GM12878 (cell line): ENCODE results near the gene BNC2. TPM values are rescaled to one million over a fixed set of nuclear protein-coding genes. Genes with fewer than 3 reads are reported as not detected.

Experiments used
- ATAC-seq: fragments of 200-7000 bp; cut with Tn5 transposase; 3 replicates; pipeline ENCODE4 v1.9.1; 2020; ENCODE audit warnings: mild to moderate bottlenecking, moderate library complexity
- BruUV-seq: library from RNA; stranded (reverse); fragments of 400-500 nt; replicated peaks from 2 replicates; lab custom pipeline; 2021; lab: Mats Ljungman, UMichigan
- CTCF ChIA-PET: fragments of 300-600 bp; sonication (Branson Sonifier 250); formaldehyde crosslinking; extraction: SDS; loops from one replicate; lab custom pipeline; 2021; ENCODE audit warnings: inconsistent platforms; lab: Yijun Ruan, JAX
- POLR2A ChIA-PET: fragments of 350-600 bp; formaldehyde crosslinking; extraction: SDS; loops from one replicate; lab custom pipeline; 2021; ENCODE audit warnings: inconsistent platforms; lab: Charles Lee
- RAD21 ChIA-PET: fragments of 300-600 bp; sonication (Branson Sonifier 250); formaldehyde crosslinking; loops from one replicate; lab custom pipeline; 2023; ENCODE audit warnings: antibody characterized with exemption; ENCODE audit not compliant: unreplicated experiment; lab: Charles Lee
- SMC1A ChIA-PET: fragments of 300-600 bp; sonication (Branson Sonifier 250); formaldehyde crosslinking; loops from one replicate; lab custom pipeline; 2023; ENCODE audit not compliant: unreplicated experiment, uncharacterized antibody; lab: Charles Lee
- DNase-seq: peaks from one replicate; pipeline ENCODE4 v3.0.0-alpha.2; 2011; ENCODE audit warnings: low read depth, low spot score
- FAIRE-seq: peaks from 3 replicates; lab custom pipeline; 2011; peaks lifted over from hg19 to GRCh38; lab: Jason Lieb, UNC
- H2AFZ ChIP-seq: 2 replicates; pipeline ENCODE4 v1.6.0; 2011; ENCODE audit warnings: low read depth, low read length, control low read depth; ENCODE audit not compliant: control insufficient read depth
- H3K27ac ChIP-seq: 2 replicates; pipeline ENCODE4 v1.5.1; 2011; ENCODE audit warnings: control low read depth; ENCODE audit not compliant: control insufficient read depth, insufficient read depth
- H3K27me3 ChIP-seq, 2 experiments: replicated peaks in 1 of 2; 2 replicates each; pipeline versions ENCODE4 v1.6.0 to v1.6.1; 2011; ENCODE audit warnings: low read length in 1 of 2; ENCODE audit not compliant: control insufficient read depth in 2 of 2, insufficient read depth in 2 of 2
- H3K36me3 ChIP-seq, 2 experiments: 2 replicates each; pipeline ENCODE4 v1.5.1; 2011; ENCODE audit warnings: low read length in 1 of 2; ENCODE audit not compliant: control insufficient read depth in 2 of 2, insufficient read depth in 2 of 2
- H3K4me1 ChIP-seq: 2 replicates; pipeline ENCODE4 v1.6.1; 2011; ENCODE audit warnings: mild to moderate bottlenecking, low read length, moderate library complexity, mixed read lengths; ENCODE audit not compliant: control insufficient read depth, insufficient read depth
- H3K4me2 ChIP-seq: 2 replicates; pipeline ENCODE4 v1.6.0; 2011; ENCODE audit warnings: control low read depth; ENCODE audit not compliant: control insufficient read depth, insufficient read depth
- H3K4me3 ChIP-seq: fragments of 200-600 bp; sonication (generic); 2 replicates; pipeline ENCODE4 v1.5.1; 2016
- H3K79me2 ChIP-seq: 2 replicates; pipeline ENCODE4 v1.6.0; 2011; ENCODE audit warnings: low read length; ENCODE audit not compliant: control insufficient read depth, insufficient read depth
- H3K9ac ChIP-seq: 2 replicates; pipeline ENCODE4 v1.8.0; 2011; ENCODE audit warnings: low read length, control low read depth, mixed read lengths; ENCODE audit not compliant: control insufficient read depth, insufficient read depth
- H3K9me3 ChIP-seq: replicated peaks from 3 replicates; pipeline ENCODE4 v1.5.1; 2011; ENCODE audit warnings: mild to moderate bottlenecking, low read length; ENCODE audit not compliant: control insufficient read depth, insufficient read depth
- H4K20me1 ChIP-seq: 2 replicates; pipeline ENCODE4 v1.6.0; 2011; ENCODE audit not compliant: control insufficient read depth, insufficient read depth
- BACH1 ChIP-seq: fragments of 450-650 bp; IDR thresholded peaks from 2 replicates; pipeline ENCODE4 v1.6.1; 2017; ENCODE audit warnings: mild to moderate bottlenecking, borderline replicate concordance
- CBX3 ChIP-seq: fragments of 200-600 bp; sonication (generic); IDR thresholded peaks from 2 replicates; pipeline ENCODE4 v1.6.1; 2016; ENCODE audit warnings: low read depth, borderline replicate concordance
- E2F4 ChIP-seq: IDR thresholded peaks from 2 replicates; pipeline ENCODE4 v1.6.1; 2012; ENCODE audit warnings: low read depth, low read length, improper control_type of control experiment
- POLR2AphosphoS2 ChIP-seq: IDR thresholded peaks from 2 replicates; pipeline ENCODE4 v1.6.1; 2011; ENCODE audit warnings: low read depth, mild to moderate bottlenecking, low read length, improper control_type of control experiment, moderate library complexity
- POU2F2 ChIP-seq: IDR thresholded peaks from 3 replicates; pipeline ENCODE4 v1.6.1; 2011; ENCODE audit warnings: low read depth, mild to moderate bottlenecking, low read length, borderline replicate concordance
- RBBP5 ChIP-seq: fragments of 200-600 bp; sonication (generic); conservative IDR thresholded peaks from 2 replicates; pipeline ENCODE4 v1.6.1; 2016
- SIN3A ChIP-seq: IDR thresholded peaks from 2 replicates; pipeline ENCODE4 v1.6.1; 2012; ENCODE audit warnings: low read depth, low read length, improper control_type of control experiment
- SREBF1 ChIP-seq: IDR thresholded peaks from 2 replicates; pipeline ENCODE4 v1.6.1; 2012; ENCODE audit warnings: mild to moderate bottlenecking, low read length
- STAT1 ChIP-seq: fragments of 450-650 bp; conservative IDR thresholded peaks from 2 replicates; pipeline ENCODE4 v1.6.1; 2014; ENCODE audit warnings: antibody characterized with exemption, mild to moderate bottlenecking
- TAF1 ChIP-seq: IDR thresholded peaks from 2 replicates; pipeline ENCODE4 v1.6.1; 2011; ENCODE audit warnings: mild to moderate bottlenecking, low read depth, low read length, borderline replicate concordance
- WGBS: methylation state at CpG from one replicate; pipeline ENCODE4 v1.1.6; 2016; ENCODE audit warnings: low lambda C conversion rate; ENCODE audit not compliant: insufficient replicate concordance, insufficient coverage; ENCODE audit errors: missing lambda C conversion rate; 5-methylcytosine and 5-hydroxymethylcytosine counted together
- in situ Hi-C: fragments of 300-500 bp; cut with MboI; formaldehyde crosslinking; loops from 9 replicates; pipeline ENCODE4 v1.14.3; 2018; ENCODE audit warnings: mixed read lengths
- intact Hi-C: fragments of 100-400 bp; cut with micrococcal nuclease; formaldehyde crosslinking; loops from one replicate; pipeline ENCODE4 v1.14.2; 2022; ENCODE audit not compliant: unreplicated experiment
- polyA plus RNA-seq, 11 experiments: library from polyadenylated mRNA; depleted of rRNA in 4 of 11; unstranded in 6 of 11; stranded (reverse) in 5 of 11; fragments of >200 nt; fragmentation: Nextera tagmentation in 4 of 11; fragmentation: Illumina TruSeq in 1 of 11; extraction: Ambion mirVana in 4 of 11; extraction: Trizol in 1 of 11; gene quantifications; 1 replicate in 1 of 11; 2 replicates in 10 of 11; pipeline versions ENCODE4 v1.2.1 to v1.2.3, GENCODE V29; 2011 to 2016; ENCODE audit warnings: inconsistent platforms in 2 of 11, missing spikeins in 2 of 11, low read depth in 1 of 11
- total RNA-seq, 4 experiments: library from RNA; depleted of rRNA in 3 of 4; stranded (reverse); fragments of >200 nt in 3 of 4; fragmentation: Illumina TruSeq in 1 of 4; extraction: Trizol in 1 of 4; gene quantifications; 2 replicates each; pipeline versions ENCODE4 v1.2.1 to v1.2.3, GENCODE V29; 2013 to 2021

Gene BNC2
- total and polyA plus RNA-seq, 10 of the 15 experiments (the other 5 are each of a cell fraction or from before 2014, with no cell fraction given) = 0.05 to 14.5 (median 0.26) TPM

GRCh38 chr9:16815079-16815478 is 55.4 kb downstream of the BNC2 start:
- no peaks in the 10 kb centered on the region for H3K9me3 ChIP-seq
- no peaks in the 10 kb centered on the region for H4K20me1 ChIP-seq
- in situ Hi-C loops = no loop called here
- WGBS = 4% methylated on average over 2 of the region's 2 CpGs
- H3K4me2 ChIP-seq = no peak overlapping the region
- H3K4me1 ChIP-seq = no peaks in the 10 kb centered on the region
- ChIA-PET SMC1A (no interaction called here), RAD21 (no interaction called here), POLR2A (no interaction called here), CTCF (no interaction called here)
- no peak overlapping the region for H3K9ac ChIP-seq
- no peaks in the 10 kb centered on the region for H3K27me3 ChIP-seq
- intact Hi-C loops = no loop called here
- ATAC-seq = no peak
- H3K79me2 ChIP-seq = no peaks in the 10 kb centered on the region
- BruUV-seq = no TSS peak
- H3K27ac ChIP-seq = no peak overlapping the region
- no peak overlapping the region for H3K4me3 ChIP-seq
- no peak for DNase-seq
- TF ChIP-seq RBBP5 (no peak), TAF1 (no peak), CBX3 (no peak)
- FAIRE-seq = no peak
- H2AFZ ChIP-seq = no peak overlapping the region
- H3K36me3 ChIP-seq = no peaks in the 10 kb centered on the region

- Histone ChIP-seq H3K9me3 (no peaks in the 10 kb centered on the region), H3K4me2 (no peak overlapping the region), H3K27ac (no peak overlapping the region), H2AFZ (no peak overlapping the region), H3K4me3 (no peak overlapping the region), H3K79me2 (no peaks in the 10 kb centered on the region), H3K9ac (no peak overlapping the region), H3K4me1 (no peaks in the 10 kb centered on the region), H3K27me3 (no peaks in the 10 kb centered on the region), H3K36me3 (no peaks in the 10 kb centered on the region), H4K20me1 (no peaks in the 10 kb centered on the region)
- no peak for DNase-seq
- no peak for TF ChIP-seq SREBF1
- TF ChIP-seq POU2F2 = no peak
- TF ChIP-seq E2F4 = no peak
- no peak for TF ChIP-seq SIN3A
- no peak for TF ChIP-seq POLR2AphosphoS2
- TF ChIP-seq BACH1 = no peak
- no peak for TF ChIP-seq STAT1
- BruUV-seq = no TSS peak
- in situ Hi-C loops (no loop called here), intact Hi-C loops (no loop called here)
- POLR2A ChIA-PET = interaction anchor here (0.5 kb wide), 1 partner anchor 49 kb away, joined by 5 read pairs; no protein-coding TSS in a partner anchor
- CTCF ChIA-PET = no interaction called here
- WGBS = 10% methylated on average over 4 of the region's 4 CpGs
- RAD21 ChIA-PET = no interaction called here
- no peak for FAIRE-seq
- SMC1A ChIA-PET = no interaction called here
- ATAC-seq = no peak
These were observed 56.6 kb downstream of the BNC2 start for GRCh38 chr9:16813838-16814237.
